ENCODE data around the gene CDH12.
"Not testable (repeated sequence)": the region's sequence is repeated elsewhere in the genome, so short reads cannot be mapped to it uniquely, and the experiment has no call there.

CDH12 gene

DNA sequence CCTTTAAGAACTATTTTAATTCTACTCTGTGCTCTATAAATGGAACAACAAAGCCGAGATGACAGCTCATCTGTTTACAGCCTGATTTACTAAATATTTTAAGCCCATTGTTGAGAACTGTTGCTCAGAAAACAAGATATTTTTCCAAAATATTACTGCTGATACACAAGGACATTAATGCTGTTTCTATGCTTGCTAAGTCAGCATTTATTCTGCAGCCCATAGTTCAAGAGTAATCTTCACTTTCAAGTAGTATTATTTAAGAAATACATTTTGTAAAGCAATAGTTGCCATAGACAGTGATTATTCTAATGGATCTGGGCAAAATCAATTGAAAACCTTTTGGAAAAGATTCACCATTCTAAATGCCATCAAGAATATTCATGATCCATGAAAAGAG lies 208.3 kb downstream of the CDH12 start:
- no peak for DNase-seq

DNA sequence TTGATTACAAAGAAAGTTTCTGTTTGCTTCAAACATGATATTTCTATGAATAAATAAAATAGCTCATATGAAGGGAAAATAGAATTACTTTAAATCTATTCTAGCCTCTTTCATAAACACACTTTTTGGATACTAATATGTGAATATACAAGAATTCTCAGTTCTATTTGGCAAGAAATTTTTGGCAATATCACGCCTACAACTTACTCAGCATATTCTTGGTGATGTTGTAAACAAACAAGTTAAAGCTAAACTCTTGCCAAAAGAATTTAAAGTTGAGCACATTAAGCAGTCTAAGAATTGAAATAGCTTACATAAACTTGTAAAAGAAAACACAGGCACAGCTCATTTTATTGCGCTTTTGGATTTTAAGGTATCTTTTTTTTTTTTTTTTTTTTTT lies 209.8 kb downstream of the CDH12 start:
- DNase-seq = no peak

DNA sequence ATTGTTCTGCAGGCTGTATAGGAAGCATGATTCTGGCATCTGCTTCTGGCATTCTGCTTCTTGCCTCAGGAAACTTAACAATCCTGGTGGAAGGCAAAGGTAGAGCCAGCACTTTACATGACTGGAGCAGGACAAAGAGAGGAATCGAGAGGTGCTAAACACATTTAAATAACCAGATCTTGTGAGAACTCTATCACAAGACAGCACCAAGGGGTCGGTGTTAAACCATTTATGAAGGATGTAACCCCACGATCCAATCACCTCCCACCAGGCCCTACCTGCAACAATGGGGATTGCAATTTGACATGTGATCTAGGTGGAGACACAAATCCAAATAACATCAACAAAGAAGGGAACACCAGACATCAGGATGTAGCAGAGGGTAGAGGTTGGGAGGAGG lies 221.5 kb downstream of the CDH12 start:
- no peak for DNase-seq

DNA sequence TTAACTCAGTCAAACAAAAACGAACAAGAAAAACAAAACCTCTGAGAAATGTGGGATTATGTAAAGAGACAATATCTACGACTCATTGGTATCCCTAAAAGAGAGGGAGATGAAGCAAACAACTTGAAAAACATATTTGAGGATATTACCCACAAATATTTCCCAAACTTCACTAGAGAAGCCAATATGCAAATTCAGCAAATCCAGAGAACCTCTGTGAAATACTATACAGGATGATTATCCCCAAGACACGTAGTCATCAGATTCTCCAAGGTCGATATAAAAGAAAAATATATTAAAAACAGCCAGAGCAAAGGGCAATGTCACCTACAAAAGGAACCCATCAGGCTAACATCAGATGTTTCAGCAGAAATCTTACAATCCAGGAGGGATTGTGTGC lies 226.1 kb downstream of the CDH12 start:
- no peak for DNase-seq

DNA sequence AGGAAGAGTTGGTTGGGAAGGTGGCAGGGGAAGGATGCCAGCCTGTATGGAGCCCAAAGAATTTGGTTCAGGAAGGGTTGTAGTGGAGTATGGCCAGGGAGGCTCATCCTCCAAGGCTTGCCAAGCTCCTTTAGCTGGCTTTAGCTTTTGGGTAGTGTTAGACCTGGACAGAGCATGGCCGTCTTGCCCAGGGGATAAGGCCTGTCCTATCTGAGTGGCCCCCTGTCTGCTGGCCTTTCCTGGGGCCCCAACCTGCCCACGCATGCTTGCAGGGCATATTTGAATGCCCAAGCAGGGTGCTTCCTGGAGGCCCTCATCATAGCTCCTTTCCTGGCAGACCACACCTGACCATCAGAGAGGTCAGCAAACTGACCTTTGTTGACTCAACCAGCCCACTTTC lies 227.7 kb downstream of the CDH12 start:
- DNase-seq = no peak

DNA sequence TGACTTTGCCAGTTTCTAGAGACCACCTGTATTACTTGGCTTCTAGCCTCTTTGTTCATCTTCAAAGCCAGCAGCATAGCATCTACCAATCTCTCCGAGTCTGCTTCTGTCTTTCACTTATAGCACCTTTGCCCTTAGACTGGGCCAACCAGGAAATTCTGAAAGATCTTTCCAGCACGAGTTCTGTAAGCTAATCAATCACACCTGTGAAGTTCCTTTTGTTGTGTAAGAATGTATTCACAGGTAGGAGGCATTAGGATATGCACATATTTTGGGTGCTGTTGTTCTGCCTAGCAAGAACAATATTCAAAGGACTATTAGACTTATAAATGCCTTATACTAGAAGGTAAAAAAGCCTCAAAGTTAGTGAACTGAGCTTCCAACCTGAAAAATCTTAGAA lies 232.1 kb downstream of the CDH12 start:
- DNase-seq = no peak

DNA sequence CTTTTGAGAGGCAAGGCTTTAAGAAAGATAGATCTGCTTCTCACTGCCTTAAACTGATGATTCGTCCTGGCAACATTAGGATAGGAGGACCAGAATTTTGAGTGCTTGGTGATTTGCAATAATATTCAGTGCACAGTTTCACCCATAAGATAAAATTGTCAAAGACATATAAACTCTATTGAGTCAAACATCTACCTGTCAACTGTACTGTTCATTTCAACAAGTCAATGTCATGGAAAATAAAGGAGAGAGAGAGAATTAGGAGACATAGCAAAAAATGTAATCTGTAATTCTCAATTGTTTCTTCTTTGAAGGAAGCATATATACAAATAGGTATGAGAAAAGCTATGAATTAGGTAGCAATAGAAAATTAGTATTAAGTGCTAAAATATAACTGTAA lies 237.2 kb downstream of the CDH12 start:
- DNase-seq = no peak

DNA sequence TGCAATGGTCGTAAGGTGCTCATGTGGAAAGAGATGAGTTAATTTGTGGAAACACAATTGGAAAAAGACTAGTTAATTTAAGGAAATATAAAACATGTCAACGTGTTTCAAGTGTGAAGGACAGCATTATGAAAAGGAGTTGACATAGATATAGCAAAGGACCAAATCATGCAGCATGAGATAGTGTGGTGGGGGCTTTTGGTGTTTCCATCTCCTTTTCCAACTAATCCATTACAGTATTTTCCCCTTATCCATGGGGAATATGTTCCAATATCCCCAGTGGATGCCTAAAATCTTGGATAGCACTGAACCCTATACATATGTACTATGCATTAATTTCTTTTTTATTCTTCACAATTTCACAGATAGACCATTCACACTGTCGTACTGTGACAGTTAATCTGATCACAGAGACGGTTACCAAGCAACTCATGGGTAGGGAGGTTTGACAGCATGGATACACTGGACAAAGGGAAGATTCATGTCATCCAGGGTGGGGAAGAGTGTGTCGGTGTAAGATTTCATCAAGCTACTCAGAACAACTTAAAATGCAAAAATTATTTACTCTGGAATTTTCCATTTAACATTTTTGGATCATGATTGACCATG lies 238.6 kb downstream of the CDH12 start:
- no peak for DNase-seq

DNA sequence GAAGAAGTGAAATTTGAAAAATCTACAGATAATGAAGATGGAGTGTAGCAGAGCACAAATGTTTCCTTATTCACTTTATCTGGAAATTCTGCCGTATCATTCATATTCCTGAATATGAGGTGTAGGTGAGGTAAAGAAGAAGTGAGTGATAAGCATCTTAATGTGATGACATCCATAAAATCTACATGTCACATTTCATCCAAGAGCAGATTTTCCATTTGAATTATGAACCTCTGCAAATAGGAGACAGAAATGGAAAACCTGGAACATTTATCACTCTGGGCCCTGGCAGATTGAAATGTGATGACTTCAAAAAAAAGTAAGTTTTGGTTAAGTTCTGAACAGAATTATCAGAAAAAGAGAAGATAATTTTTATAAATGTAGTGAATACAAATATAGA lies 240.2 kb downstream of the CDH12 start:
- DNase-seq = no peak

DNA sequence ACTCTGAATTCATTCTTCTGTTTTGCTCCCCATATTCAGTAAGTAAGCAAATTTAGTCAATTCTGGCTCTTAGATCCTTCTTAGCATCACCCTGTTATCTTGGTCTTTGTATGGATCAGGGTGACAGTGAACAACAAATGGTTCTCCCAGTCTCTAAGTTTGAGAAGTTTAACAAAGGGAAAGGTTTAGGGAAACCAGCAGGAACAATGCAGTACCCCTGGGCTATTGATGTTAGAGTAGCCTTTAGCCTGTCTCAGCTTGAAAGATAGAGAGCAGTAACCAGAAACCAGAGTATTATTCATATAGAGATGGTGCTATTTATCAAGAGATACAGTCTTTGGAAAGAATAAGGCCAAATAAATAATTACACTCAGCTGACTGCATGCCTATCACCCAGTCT lies 241.8 kb downstream of the CDH12 start:
- DNase-seq = no peak

DNA sequence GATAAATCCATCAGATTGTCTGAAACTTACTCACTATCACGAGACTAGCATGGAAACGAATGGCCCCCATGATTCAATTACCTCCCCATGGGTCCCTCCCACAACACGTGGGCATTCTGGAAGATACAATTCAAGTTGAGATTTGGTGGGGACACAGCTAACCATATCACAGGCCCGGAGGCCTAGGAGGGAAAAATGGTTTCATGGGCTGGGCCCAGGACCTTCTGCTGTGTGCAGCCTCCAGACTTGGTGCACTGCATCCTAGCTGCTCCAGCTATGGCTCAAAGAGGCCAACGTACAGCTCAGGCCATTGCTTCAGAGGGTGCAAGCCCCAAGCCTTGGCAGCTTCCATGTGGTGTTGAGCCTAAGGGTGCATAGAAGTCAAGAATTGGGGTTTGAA lies 245.6 kb downstream of the CDH12 start:
- not testable (repeated sequence) for DNase-seq

DNA sequence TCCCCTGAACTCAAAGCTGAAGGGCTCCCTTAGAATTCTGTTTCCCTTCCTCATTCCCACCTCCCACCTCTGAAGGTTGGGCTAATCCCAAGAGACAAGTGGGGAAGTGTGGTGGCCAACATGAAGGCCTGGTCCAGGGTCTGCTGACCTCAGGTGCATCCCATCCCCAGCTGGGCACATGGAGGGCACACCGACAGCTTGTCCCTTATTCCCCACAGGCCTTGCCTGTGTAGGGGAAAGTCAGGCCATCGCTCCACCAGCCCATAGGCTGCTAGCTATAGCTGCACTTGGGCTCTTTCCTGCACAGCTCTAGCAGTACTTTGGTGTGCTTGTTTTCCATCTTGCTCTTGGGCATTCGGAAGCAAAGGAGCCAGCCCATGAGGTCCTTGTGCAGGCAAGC lies 247.7 kb downstream of the CDH12 start:
- DNase-seq = no peak

DNA sequence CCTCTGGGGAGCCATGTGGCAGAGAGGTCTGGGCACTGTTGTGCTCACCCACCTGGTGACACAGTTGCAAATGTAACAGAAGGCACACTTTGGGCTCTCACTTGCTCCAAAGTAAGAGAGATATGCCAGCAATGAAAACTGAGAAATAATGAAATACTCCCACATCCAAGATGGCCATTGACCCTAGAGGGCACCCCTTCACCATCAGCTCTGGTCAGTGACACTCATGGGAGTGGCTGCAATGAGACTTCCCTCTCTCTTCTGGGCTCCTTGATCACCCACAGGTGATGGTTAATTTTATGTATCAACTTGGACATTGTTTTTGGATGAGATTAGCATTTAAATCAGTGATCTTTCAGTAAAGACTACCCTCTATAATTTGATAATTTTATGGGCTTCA lies 248.4 kb downstream of the CDH12 start:
- no peak for DNase-seq

DNA sequence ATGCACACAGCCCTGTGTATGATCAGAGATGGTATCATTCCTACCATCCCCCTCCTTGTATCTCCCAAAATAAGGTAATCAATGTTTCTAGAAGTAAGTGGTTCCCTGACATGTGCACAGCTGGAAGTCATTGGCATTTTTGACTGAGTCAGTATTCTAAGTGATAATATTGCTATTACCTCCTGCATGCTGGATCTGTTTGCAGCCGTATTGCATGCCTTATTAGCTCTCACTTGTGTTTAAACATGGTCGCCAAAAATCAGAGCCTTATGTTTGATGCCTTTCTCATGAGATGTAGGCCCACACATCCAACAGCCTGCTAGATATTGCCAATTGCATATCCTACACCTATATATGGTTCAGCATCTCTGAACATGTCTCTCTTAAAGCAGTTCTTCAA lies 254.3 kb downstream of the CDH12 start:
- no peak for DNase-seq

DNA sequence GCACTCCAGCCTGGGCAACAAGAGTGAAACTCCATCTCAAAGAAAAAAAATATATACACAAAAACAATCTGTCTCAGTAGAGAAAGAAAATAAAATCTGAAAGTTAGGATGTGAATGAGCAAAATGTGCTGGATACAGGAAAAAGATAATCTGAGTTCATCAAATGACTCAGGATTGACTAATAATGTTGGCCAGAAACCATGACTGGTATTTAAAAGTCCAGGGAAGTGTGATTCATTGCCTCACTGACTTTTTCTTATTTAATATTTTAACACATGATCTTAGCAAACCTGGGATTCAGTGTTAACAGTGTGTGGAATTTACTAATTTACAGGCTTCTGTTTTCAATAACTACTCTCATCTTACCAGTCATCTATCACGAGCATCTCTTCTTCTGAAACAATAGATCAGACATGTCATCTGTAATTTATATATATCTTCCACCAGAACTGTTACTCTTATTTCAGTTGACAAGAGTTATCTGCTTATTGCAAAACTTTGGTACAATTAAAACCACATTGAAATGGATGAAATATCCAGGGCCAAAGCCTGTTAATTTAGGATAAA lies 256.7 kb downstream of the CDH12 start:
- DNase-seq = no peak

DNA sequence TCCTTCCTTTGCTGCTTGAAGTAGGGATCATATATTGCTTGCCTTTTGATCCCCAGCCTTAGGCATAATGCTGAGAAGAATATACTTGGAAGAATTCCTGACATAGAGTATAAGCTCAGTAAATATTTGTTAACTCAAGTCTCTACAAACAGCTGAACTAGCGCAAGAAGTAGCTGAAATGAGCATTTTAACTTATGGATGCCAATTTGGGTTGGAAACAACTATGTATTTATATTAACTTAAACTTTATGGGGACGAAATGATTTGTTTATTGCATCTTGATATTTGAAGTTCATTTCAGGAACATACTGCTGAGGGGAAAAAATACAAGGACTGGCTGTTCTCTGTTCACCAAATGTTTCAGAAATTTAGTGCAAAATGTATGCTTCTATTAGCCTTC lies 258.7 kb downstream of the CDH12 start:
- DNase-seq = no peak

DNA sequence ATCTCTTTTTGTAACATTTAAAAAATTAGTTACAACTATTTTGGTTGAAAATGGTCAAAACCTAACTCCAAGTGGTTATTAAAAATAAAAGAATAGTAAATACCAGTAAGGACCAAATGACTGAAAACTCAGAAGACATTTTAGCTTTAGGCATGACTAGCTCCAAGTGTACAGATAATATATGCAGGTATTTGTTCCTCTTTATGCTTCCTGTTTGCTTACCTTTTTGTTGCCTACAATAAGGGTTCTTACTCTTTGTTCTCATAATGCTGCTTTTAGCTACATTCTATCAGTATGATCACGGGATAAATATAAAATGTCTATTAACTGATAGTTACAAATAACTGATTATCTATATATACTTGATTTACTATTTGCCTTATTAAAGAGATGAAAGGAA lies 259.6 kb downstream of the CDH12 start:
- no peak for DNase-seq

DNA sequence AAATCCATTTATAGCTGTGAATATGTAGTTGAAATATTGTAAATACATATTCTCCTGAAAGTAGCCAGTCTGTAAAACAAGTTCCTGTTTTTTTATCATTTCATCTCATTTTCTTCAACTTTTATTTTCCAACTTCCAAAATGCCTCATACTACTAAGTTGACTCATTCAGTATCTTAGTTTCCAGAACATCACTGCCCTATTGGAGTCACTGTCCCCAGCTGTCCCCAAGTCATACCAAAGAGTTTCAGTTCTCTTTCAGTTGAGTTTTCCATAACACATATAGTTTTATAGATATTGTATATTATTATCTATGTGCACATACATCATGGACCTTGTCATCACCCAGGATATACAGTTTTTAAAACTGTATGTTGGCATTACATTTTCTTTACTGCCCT lies 261.7 kb downstream of the CDH12 start:
- DNase-seq = no peak

DNA sequence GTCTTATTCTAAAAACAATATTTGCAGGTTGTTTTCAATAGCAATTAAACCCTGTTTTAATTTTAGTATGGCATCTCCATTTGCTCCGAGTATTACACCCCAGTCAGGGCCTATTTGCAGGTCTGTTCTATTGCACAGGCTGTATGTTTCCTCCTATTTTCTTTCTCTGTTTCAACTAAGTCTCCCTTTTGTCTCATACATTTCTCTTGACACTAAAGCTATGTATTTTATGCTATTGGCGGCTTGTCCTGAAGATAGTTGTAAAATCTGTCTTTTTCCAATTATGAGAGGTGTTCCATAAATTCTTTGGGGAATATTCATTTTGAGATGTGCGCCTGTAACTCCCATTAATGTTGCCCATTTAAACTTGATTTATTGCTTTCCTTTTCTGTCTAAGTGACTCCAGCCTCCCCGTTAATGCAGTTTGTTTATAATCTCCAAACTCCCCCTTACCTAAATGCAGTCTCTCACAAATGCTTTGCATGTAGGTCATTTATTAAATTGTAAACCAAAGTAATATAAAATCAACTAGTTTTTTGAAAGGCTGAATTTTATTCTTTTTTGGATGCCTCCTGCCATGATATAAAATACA lies 262.4 kb downstream of the CDH12 start:
- no peak for DNase-seq

DNA sequence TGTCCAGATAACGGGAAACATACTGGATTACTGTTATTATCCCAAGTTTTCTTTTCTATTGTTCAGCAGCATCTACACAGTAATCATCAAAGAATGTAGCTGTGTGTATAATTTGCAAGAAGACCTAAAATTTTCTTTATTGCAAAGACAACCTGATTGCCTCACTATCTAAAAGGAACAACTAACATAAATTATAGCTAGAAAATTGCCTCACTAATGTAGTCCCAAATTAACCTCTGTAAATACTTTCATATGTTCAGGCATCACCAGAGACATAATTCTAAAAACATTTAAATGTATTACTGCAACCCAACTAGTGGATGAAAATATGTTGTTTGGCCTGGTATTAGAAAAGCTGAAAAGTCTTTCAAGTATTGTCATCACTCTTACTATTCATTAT lies 275.4 kb downstream of the CDH12 start:
- DNase-seq = no peak

DNA sequence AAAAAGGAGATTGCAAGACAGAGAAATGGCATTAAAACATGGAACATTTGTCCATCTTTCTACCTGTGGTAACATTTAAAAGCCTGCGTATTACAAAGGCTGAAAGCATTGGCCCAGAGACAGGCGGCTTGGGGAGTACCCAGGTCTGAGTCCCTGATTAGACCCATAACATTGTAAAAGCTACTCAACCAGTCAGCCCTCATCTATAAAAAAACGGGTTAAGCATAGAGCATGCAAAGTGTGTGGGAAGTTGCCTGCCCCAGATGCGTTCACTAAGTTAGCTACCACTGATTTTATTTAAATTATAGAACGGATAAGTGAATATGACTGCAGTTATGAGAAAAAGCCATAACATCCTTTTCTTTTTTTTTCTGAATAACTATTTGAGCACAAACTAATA lies 276.1 kb downstream of the CDH12 start:
- DNase-seq = no peak

DNA sequence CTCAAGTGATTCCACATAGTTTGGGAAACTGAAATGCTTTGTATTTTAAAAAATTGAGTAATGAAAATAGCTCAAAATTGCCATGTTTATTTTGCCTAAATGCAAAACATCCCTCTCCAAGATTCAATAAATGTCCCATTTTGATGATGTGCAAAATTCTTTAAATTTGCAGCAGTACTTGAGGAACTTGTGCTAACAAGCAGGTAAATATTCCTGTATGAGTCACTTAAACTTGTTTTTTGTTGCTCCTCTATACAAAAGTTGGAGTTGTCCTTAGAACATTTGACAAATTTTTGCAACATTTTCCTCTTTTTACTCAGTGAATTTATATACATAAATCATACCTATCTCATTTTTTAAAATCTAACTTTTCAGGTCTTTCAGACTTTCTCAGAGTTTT lies 280.2 kb downstream of the CDH12 start:
- DNase-seq = no peak

DNA sequence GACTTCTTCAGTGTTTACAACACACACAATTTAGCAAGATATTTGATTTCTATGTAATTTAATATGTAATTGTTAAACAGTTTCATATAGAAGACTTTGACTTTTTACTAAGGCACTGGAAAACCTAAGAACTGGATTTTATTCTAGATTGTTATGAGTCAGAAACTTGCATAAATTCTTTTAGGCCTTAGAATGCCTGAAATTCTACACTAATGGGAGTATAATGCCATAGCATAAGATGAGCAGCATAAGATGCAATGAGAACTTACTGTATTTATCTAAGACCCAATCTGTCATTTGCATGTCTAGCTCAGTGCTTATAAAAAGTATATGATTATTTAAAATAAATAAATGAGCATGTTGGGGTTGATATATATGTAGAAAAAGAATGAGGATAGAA lies 285.2 kb downstream of the CDH12 start:
- no peak for DNase-seq

DNA sequence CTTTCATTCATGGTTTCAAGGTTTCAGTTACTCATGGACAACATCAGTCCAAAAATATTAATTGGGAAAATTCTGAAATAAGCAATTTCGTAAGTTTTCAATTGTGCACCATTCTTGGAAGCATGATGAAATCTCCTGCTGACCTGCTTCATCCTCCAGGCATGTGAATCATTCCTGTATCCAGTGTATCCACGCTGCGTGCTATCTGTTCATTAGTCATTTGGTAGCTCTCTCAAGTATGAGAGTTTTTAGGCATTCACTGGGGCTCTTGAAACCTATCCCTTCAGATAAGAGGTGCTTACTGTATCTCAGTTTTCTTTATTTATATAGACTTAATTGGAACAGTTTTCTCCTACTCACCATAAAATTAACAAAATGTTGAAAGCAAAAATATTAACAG lies 293.0 kb downstream of the CDH12 start:
- DNase-seq = no peak

DNA sequence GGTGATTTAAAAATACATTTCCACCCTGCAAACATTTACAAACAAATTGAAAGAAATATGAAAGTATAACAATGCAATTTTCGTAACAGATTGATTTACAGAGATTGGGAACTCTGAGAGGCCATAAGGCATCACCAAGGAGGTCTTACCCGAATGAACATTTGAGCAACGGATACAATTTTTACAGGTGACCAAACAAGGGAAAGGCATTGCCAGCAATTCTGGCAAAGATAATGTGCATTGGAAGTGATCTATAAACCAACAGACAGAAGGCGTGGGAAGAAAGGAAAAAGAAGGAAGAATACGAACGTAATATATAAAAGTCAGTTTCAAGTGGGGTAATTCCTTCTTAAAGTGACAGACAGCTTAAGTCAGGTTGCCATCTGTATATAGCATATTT lies 295.9 kb downstream of the CDH12 start:
- DNase-seq = no peak

Data from NCI-H1694 (cell line).